GM19240 (cell line): ENCODE results near the gene TGFB1I1.
"Not testable (repeated sequence)": the region's sequence is repeated elsewhere in the genome, so short reads cannot be mapped to it uniquely, and the experiment has no call there.

Experiments used
- DNase-seq: peaks from one replicate; pipeline ENCODE4 v3.0.0; 2011; ENCODE audit warnings: low spot score; ENCODE audit not compliant: insufficient read length

Gene TGFB1I1

GRCh38 chr16:31471875-31472708 lies at the start of gene TGFB1I1:
TSS of gene TGFB1I1 (plus strand) at chr16:31472152. CDS start at chr16:31472189, 37 bp downstream.
- DNase-seq = no peak

GRCh38 chr16:31423241-31423640 lies 48.7 kb upstream of the TGFB1I1 start:
- DNase-seq = no peak

GRCh38 chr16:31423801-31424200 lies 48.2 kb upstream of the TGFB1I1 start:
- no peak for DNase-seq

- DNase-seq = no peak
Measured at GRCh38 chr16:31427441-31428278, 44.3 kb upstream of the TGFB1I1 start.

- DNase-seq = no peak
Measured at GRCh38 chr16:31428279-31428597, 43.7 kb upstream of the TGFB1I1 start, which contains the start of gene COX6A2. TSS of gene COX6A2 (minus strand) at chr16:31428360. CDS start at chr16:31428325, 35 bp downstream.

GRCh38 chr16:31428638-31429247 lies 43.2 kb upstream of the TGFB1I1 start:
- no peak for DNase-seq

- DNase-seq = no peak
Measured at GRCh38 chr16:31429314-31429713, 42.6 kb upstream of the TGFB1I1 start.

- no peak for DNase-seq
Measured at GRCh38 chr16:31429796-31430195, 42.2 kb upstream of the TGFB1I1 start.

- DNase-seq = no peak
Measured at GRCh38 chr16:31430380-31431052, 41.4 kb upstream of the TGFB1I1 start.

- no peak for DNase-seq
Measured at GRCh38 chr16:31435341-31436220, 36.4 kb upstream of the TGFB1I1 start.

GRCh38 chr16:31436221-31437045 lies 35.5 kb upstream of the TGFB1I1 start:
- no peak for DNase-seq

GRCh38 chr16:31438414-31438813 lies 33.5 kb upstream of the TGFB1I1 start:
- no peak for DNase-seq

- not testable (repeated sequence) for DNase-seq
Measured at GRCh38 chr16:31439023-31439422, 32.9 kb upstream of the TGFB1I1 start.

- DNase-seq = no peak
Measured at GRCh38 chr16:31439519-31439918, 32.4 kb upstream of the TGFB1I1 start.

- DNase-seq = no peak
Measured at GRCh38 chr16:31440516-31441184, 31.3 kb upstream of the TGFB1I1 start.

- no peak for DNase-seq
Measured at GRCh38 chr16:31441956-31442355, 30.0 kb upstream of the TGFB1I1 start.

- DNase-seq = not testable (repeated sequence)
Measured at GRCh38 chr16:31445931-31446330, 26.0 kb upstream of the TGFB1I1 start.

GRCh38 chr16:31451201-31451600 lies 20.8 kb upstream of the TGFB1I1 start:
- no peak for DNase-seq
